Keratinocyte (primary cell): Measurements from ENCODE around the gene NSG2.

Experiments
- EZH2 ChIP-seq: IDR thresholded peaks from one replicate; pipeline ENCODE4 v1.6.1; 2012; ENCODE audit warnings: inconsistent platforms, mild to moderate bottlenecking, low read length, moderate library complexity
- TF ChIP-seq, protein P1 (sequence below), 3 experiments: IDR thresholded peaks in 1 of 3; conservative IDR thresholded peaks in 1 of 3; optimal IDR thresholded peaks in 1 of 3; 2 replicates in 2 of 3; 3 replicates in 1 of 3; pipeline versions ENCODE3 to v1.5.1; 2011; ENCODE audit warnings: low read length in 3 of 3, mild to moderate bottlenecking in 3 of 3, moderate library complexity in 2 of 3, control low read depth in 1 of 3, inconsistent platforms in 1 of 3; ENCODE audit not compliant: insufficient read depth in 2 of 3; ENCODE audit errors: extremely low read depth in 1 of 3

DNA sequence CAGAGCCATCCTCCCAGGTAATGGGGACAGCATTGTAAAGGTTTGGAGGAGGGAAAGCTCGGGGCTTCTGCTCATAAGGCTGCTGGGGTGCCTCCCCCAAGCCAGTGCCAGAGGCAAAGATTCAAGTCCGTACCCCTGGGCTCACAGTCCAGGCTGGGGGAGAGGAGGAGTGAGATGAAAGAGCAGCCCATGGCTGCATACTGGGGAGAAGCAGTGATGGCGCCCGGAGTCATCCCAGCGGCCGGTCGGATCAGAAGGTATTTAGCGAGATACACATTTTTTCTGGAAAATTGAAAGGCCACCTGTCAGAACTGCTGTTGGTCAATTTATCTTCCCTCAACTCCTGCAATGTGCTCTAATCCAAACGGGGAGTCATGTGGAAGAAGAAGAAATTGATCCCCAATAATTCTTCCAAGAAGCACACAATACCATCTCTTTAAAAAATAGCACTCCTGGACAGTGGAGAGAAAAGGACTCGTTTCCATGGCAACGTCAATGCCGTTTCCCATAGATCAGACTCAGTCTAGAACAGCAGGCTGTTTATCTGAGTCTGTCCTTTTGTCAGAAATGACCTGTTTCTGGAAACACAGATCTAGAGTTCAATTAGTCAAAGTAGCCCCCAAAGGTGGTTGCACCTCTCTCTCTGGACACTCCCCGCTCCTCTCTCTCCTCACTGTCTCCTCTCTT, 65.9 kb downstream of the NSG2 start:
- TF ChIP-seq, protein P1, sequence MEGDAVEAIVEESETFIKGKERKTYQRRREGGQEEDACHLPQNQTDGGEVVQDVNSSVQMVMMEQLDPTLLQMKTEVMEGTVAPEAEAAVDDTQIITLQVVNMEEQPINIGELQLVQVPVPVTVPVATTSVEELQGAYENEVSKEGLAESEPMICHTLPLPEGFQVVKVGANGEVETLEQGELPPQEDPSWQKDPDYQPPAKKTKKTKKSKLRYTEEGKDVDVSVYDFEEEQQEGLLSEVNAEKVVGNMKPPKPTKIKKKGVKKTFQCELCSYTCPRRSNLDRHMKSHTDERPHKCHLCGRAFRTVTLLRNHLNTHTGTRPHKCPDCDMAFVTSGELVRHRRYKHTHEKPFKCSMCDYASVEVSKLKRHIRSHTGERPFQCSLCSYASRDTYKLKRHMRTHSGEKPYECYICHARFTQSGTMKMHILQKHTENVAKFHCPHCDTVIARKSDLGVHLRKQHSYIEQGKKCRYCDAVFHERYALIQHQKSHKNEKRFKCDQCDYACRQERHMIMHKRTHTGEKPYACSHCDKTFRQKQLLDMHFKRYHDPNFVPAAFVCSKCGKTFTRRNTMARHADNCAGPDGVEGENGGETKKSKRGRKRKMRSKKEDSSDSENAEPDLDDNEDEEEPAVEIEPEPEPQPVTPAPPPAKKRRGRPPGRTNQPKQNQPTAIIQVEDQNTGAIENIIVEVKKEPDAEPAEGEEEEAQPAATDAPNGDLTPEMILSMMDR (optimal IDR thresholded peaks at IDR 0.05 in 1 of 3, IDR thresholded peaks at IDR 0.05 in 1 of 3, conservative IDR thresholded peaks at IDR 0.05 in 1 of 3; ENCODE audit: extremely low read depth in 1 of 3, insufficient read depth in 2 of 3, low read length in 3 of 3), result no peak
- TF ChIP-seq EZH2, result no peak
